BLaER1 (cell line): Measurements from ENCODE around the gene CUBN.

Source experiments
- H3K27ac ChIP-seq: shearing (Covaris generic); formaldehyde crosslinking; 2 replicates; pipeline ENCODE4 v1.8.1; 2022
- H3K27me3 ChIP-seq: shearing (Covaris generic); formaldehyde crosslinking; 2 replicates; pipeline ENCODE4 v1.8.1; 2022
- H3K36me3 ChIP-seq: shearing (Covaris generic); formaldehyde crosslinking; 2 replicates; pipeline ENCODE4 v1.8.1; 2022
- H3K4me1 ChIP-seq: shearing (Covaris generic); formaldehyde crosslinking; 2 replicates; pipeline ENCODE4 v1.8.1; 2022
- H3K4me2 ChIP-seq: shearing (Covaris generic); formaldehyde crosslinking; 2 replicates; pipeline ENCODE4 v1.8.1; 2022
- H3K4me3 ChIP-seq: shearing (Covaris generic); formaldehyde crosslinking; 2 replicates; pipeline ENCODE4 v1.8.1; 2022
- H3K9ac ChIP-seq: shearing (Covaris generic); formaldehyde crosslinking; 2 replicates; pipeline ENCODE4 v1.8.1; 2022
- H3K9me3 ChIP-seq: shearing (Covaris generic); formaldehyde crosslinking; 2 replicates; pipeline ENCODE4 v1.8.1; 2022
- H4K20me1 ChIP-seq: shearing (Covaris generic); formaldehyde crosslinking; 2 replicates; pipeline ENCODE4 v1.8.1; 2022
- Cebpa-rat ChIP-seq: shearing (Covaris generic); IDR thresholded peaks from 2 replicates; pipeline ENCODE4 v1.8.1; 2022

Gene CUBN

DNA sequence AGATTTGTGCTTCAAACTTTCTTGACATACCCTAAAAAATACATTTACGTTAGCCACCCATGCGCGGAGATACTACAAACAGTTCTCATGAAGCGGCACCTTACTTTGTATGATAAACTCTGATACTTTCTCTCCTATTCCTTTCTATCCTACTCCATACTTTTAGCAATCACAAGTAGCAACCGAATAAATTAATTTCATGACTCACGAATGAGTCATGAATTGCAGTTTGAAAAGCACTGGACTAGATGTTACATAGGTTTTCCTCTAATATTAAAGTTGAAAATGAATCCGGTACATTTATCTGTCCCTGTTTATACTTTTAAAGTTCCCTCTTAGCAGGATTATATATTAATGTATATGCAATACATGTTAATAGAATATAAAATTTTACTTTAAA is 67.6 kb downstream of the CUBN start:
- H3K4me2 ChIP-seq: no peak overlapping the region
- TF ChIP-seq Cebpa-rat: no peak
- no peak overlapping the region for H3K27ac ChIP-seq

DNA sequence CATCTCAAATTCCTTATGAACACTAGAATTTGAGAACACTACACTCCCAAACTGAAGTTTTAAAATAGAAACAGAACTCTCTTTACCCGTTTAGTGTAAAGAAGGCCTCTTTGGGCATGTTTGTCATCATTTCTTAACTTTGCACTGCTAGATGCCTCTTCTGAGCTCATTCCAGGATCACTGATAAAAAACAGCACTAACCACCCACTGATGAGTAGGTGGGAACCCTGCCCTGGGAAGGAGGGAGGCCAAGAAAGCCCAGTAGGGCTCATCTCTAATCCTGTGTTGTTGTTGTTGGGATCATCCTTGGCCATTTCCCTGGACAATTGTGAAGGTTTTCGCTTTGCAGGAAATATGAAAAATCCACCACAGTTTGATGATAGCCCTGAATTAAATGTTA is 68.2 kb downstream of the CUBN start:
- Histone ChIP-seq H3K9ac (no peak overlapping the region), H3K4me2 (no peak overlapping the region), H3K36me3 (no peaks in the 10 kb centered on the region), H3K27me3 (no peaks in the 10 kb centered on the region), H3K27ac (no peak overlapping the region), H3K4me1 (no peaks in the 10 kb centered on the region), H3K9me3 (no peaks in the 10 kb centered on the region), H4K20me1 (no peaks in the 10 kb centered on the region), H3K4me3 (no peak overlapping the region)
- no peak for TF ChIP-seq Cebpa-rat

More for the DNA sequence above, 67.6 kb downstream of the CUBN start:
- Histone ChIP-seq H3K4me3 (no peak overlapping the region), H3K9ac (no peak overlapping the region), H4K20me1 (no peaks in the 10 kb centered on the region), H3K9me3 (no peaks in the 10 kb centered on the region), H3K4me1 (no peaks in the 10 kb centered on the region), H3K27me3 (no peaks in the 10 kb centered on the region), H3K36me3 (no peaks in the 10 kb centered on the region)

DNA sequence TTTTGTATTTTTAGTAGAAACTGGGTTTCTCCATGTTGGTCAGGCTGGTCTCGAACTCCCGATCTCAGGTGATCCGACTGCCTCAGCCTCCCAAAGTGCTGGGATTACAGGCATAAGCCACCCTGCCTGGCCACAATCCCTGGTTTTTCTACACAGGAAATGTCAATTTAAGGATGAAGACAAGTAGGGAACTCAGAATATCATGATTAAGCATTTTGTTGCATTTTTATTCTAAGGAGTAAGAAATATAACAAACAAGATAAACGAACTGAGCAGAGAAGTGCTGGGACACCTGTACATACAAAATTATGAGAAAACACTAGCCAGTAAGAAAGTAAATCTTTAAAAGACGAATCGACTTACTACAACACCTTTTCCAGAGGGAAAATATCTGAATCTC is 69.3 kb downstream of the CUBN start:
- Histone ChIP-seq H4K20me1 (no peaks in the 10 kb centered on the region), H3K36me3 (no peaks in the 10 kb centered on the region), H3K4me3 (no peak overlapping the region), H3K27me3 (no peaks in the 10 kb centered on the region), H3K4me1 (no peaks in the 10 kb centered on the region), H3K9ac (no peak overlapping the region), H3K4me2 (no peak overlapping the region), H3K27ac (no peak overlapping the region), H3K9me3 (no peaks in the 10 kb centered on the region)
- TF ChIP-seq Cebpa-rat: no peak

DNA sequence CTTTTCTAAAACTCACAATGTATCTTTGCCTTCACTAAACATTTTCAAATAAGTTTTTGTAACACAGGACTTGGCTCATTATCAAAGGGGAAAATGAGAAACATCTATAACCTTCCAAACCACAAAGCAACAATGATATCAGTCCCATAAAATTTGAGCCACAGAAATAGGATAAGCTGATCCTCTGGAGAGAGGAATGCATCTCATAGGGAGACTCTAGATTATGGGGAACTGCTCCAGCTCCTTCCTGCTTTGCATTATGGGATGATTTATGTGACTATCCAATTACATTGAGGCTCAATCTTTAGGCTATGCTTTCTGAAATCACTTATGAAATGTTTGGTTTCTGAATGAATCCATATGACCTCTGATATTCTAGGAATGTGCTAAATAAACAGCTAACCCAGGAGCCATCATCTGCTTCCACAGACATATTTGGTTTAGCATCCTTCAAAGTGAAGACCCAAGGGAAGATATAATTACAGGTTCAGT is 70.4 kb downstream of the CUBN start:
- H3K36me3 ChIP-seq: no peaks in the 10 kb centered on the region
- no peaks in the 10 kb centered on the region for H3K4me1 ChIP-seq
- H3K4me3 ChIP-seq: no peak overlapping the region
- no peak overlapping the region for H3K27ac ChIP-seq
- TF ChIP-seq Cebpa-rat: no peak
- no peaks in the 10 kb centered on the region for H3K27me3 ChIP-seq
- no peak overlapping the region for H3K9ac ChIP-seq
- no peaks in the 10 kb centered on the region for H3K9me3 ChIP-seq
- no peaks in the 10 kb centered on the region for H4K20me1 ChIP-seq
- H3K4me2 ChIP-seq: no peak overlapping the region

DNA sequence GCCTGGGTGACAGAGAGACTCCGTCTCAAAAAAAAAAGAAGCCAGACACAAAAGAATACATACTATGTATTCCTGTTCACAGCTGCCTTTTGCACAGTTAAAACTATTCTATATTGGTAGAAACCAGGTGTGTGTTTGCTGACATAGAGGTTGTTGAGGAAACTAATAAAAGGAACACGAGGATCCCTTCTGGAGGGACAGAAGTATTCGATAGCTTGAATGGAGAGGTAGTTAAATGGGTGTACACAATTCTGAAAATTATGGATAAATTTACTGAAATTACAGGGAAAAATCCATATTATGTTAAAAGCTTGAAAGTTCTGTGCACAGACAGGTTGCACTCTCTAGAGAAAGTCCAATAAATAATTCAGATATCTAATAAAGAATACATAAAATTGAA is 71.5 kb downstream of the CUBN start:
- no peak overlapping the region for H3K4me3 ChIP-seq
- H3K9me3 ChIP-seq: no peaks in the 10 kb centered on the region
- TF ChIP-seq Cebpa-rat: no peak
- no peaks in the 10 kb centered on the region for H4K20me1 ChIP-seq
- no peak overlapping the region for H3K27ac ChIP-seq
- H3K4me1 ChIP-seq: no peaks in the 10 kb centered on the region
- no peak overlapping the region for H3K4me2 ChIP-seq
- H3K27me3 ChIP-seq: no peaks in the 10 kb centered on the region
- no peak overlapping the region for H3K9ac ChIP-seq
- no peaks in the 10 kb centered on the region for H3K36me3 ChIP-seq

DNA sequence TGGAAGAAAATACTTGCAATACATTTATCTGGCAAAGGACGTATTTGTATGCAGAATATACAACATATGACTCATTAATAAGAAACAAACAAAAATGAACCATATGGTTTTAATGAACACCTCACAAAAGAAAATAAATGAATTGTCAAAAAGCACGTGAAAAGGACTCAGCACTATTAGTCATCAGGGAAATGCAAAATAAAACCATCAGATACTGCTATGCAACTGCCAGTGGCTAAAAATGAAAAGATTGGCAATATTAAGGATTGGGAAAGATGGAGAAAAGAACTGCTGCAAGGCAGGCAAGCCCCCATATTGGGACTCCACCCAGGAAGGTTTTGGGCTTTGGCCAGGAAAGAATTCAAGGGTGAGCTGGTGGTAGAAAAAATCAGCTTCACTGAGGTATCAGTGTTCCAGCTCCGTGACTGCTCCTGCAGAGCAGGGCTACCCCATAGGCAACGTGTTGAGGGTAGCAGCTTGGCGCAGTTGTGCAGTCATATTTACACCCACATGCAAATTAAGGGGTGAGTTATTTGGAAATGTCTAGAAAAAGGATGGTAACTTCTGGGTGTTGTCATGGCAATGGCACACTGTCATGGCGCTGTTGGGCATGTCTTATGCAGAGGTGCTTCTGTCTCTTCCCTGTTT is 72.7 kb downstream of the CUBN start:
- H4K20me1 ChIP-seq: no peaks in the 10 kb centered on the region
- H3K27ac ChIP-seq: no peak overlapping the region
- H3K9ac ChIP-seq: no peak overlapping the region
- no peak for TF ChIP-seq Cebpa-rat
- no peak overlapping the region for H3K4me3 ChIP-seq
- no peaks in the 10 kb centered on the region for H3K36me3 ChIP-seq
- 0 out of 2 replicates have a peak, but pooled peaks cover 8% of the 10 kb centered on the region for H3K9me3 ChIP-seq
- H3K27me3 ChIP-seq: no peaks in the 10 kb centered on the region
- no peaks in the 10 kb centered on the region for H3K4me1 ChIP-seq
- no peak overlapping the region for H3K4me2 ChIP-seq

DNA sequence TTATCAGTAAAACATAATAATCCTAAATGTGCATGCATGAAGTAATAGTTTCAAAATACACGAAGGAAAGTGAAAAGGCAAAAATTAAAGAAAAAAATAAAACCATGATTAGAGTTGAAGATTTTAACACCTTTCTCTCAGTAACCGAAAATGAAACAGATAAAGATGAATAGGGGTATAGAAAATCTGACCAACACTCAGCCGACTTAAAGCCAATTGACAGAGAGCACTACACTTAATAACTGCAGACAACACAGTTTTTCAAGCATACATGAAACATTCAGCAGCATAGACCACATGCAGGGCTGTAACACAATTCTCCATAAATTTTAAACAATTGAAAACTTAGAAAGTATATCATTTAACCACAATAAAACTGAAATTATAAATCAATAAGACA is 76.1 kb downstream of the CUBN start:
- no peaks in the 10 kb centered on the region for H3K27me3 ChIP-seq
- H3K4me3 ChIP-seq: no peak overlapping the region
- no peaks in the 10 kb centered on the region for H3K4me1 ChIP-seq
- H3K9me3 ChIP-seq: 0 out of 2 replicates have a peak, but pooled peaks cover 10% of the 10 kb centered on the region
- H3K4me2 ChIP-seq: no peak overlapping the region
- H3K9ac ChIP-seq: no peak overlapping the region
- TF ChIP-seq Cebpa-rat: no peak
- no peaks in the 10 kb centered on the region for H3K36me3 ChIP-seq
- H4K20me1 ChIP-seq: no peaks in the 10 kb centered on the region
- no peak overlapping the region for H3K27ac ChIP-seq

DNA sequence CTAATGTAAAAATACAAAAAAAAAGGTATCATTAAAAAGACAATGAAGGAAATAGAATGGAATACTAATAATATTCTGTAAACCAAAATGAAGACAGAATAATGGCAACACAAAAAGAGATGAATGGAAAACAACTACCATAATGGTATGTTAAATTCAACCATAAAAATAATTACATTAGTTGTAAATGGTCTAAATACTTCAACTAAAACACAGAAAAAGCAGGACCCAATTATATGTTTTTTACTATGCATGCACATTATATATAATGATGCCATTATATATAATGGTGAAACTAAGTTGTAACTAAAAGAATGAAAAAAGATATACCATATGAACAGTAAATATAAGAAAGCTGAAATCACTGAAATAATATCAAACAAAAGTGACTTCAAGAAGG is 76.5 kb downstream of the CUBN start:
- TF ChIP-seq Cebpa-rat: no peak
- H4K20me1 ChIP-seq: no peaks in the 10 kb centered on the region
- H3K27ac ChIP-seq: no peak overlapping the region
- no peak overlapping the region for H3K9ac ChIP-seq
- no peak overlapping the region for H3K4me2 ChIP-seq
- H3K27me3 ChIP-seq: no peaks in the 10 kb centered on the region
- no peaks in the 10 kb centered on the region for H3K4me1 ChIP-seq
- no peaks in the 10 kb centered on the region for H3K36me3 ChIP-seq
- 0 out of 2 replicates have a peak, but pooled peaks cover 10% of the 10 kb centered on the region for H3K9me3 ChIP-seq
- H3K4me3 ChIP-seq: no peak overlapping the region

DNA sequence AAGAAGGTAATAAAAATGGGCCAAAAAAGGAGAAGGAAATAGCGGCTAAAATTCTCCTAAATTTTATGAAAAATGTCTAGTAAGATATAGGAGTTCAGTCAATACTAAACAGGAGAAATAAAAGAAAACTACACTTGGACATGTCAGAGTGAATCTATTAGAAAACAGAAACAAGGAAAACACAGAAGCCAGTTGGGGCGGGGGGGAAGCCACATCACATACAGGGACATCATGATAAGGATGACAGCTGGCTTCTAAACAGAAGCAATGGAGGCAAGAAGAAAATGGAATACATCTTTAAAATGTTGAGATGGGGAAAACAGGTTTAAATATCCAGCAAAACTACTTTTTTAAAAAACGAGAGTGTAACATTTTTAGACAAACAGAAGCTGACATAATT is 77.8 kb downstream of the CUBN start:
- H3K9ac ChIP-seq: no peak overlapping the region
- no peaks in the 10 kb centered on the region for H4K20me1 ChIP-seq
- H3K27ac ChIP-seq: no peak overlapping the region
- no peak for TF ChIP-seq Cebpa-rat
- no peaks in the 10 kb centered on the region for H3K27me3 ChIP-seq
- 0 out of 2 replicates have a peak, but pooled peaks cover 10% of the 10 kb centered on the region for H3K9me3 ChIP-seq
- no peaks in the 10 kb centered on the region for H3K4me1 ChIP-seq
- H3K36me3 ChIP-seq: no peaks in the 10 kb centered on the region
- H3K4me3 ChIP-seq: no peak overlapping the region
- no peak overlapping the region for H3K4me2 ChIP-seq

DNA sequence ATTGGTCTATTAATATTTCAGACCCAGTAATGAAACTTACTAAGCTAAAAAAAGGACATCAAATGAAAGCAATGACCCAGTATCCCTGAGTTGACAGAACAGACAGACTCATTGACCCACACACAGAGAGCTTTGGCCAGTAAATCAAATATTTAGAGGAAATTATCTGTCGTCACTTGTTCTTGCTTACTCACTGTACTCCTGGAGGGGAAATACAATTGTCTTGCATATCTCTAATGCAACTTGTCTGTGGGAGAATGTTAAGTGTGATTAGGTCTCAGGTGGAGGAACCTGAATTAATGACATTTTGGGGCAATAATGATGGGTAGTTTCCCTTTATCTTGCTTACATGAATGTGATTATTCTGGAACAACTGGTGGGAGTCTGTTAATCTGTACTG is 80.4 kb downstream of the CUBN start:
- Histone ChIP-seq H4K20me1 (no peaks in the 10 kb centered on the region), H3K36me3 (no peaks in the 10 kb centered on the region), H3K9me3 (0 out of 2 replicates have a peak, but pooled peaks cover 10% of the 10 kb centered on the region), H3K27me3 (no peaks in the 10 kb centered on the region), H3K4me1 (no peaks in the 10 kb centered on the region), H3K4me3 (no peak overlapping the region), H3K27ac (no peak overlapping the region), H3K9ac (no peak overlapping the region), H3K4me2 (no peak overlapping the region)
- TF ChIP-seq Cebpa-rat: no peak
